ENCODE results near the gene ZFHX3.

Gene ZFHX3

DNA sequence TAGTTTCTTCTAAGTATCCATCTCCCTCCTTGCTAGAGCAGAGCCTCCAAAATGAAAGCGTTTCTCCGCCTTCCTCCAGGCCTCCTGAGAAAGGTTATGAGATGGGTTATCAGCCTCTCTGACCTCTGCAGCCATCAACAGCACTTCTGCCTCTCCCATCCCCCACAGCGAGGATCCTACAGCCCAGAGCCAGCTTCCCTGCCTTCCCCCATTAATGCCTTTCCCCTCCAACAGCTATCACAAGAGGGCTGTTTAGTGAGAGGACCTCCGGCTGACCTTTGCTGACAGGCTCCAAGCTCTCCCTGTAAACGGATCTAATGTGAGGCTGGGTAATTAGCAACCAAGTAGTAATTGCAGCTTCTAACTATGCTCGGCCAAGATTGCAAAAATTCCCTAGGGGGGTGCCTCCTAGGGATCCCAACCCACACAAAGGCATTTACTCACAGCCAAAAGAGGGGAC is 55.8 kb downstream of the ZFHX3 start:
- H3K4me3 ChIP-seq (IDR thresholded peaks at IDR 0.05; ENCODE audit: insufficient read depth, low read depth, low read length): no peak overlapping the region
- no peaks in the 10 kb centered on the region for H3K27me3 ChIP-seq (ENCODE audit: insufficient read depth, low read depth)
- H4K20me1 ChIP-seq (ENCODE audit: insufficient read depth): no peaks in the 10 kb centered on the region
- H3K36me3 ChIP-seq (ENCODE audit: insufficient read depth): no peaks in the 10 kb centered on the region
- no peak overlapping the region for H3K4me2 ChIP-seq
- no peak overlapping the region for H3K27ac ChIP-seq
- no peaks in the 10 kb centered on the region for H3K79me2 ChIP-seq (ENCODE audit: insufficient read depth, low read depth)
- no peaks in the 10 kb centered on the region for H3K4me1 ChIP-seq (ENCODE audit: low read depth, poor library complexity, severe bottlenecking)
- H3K9ac ChIP-seq: no peak overlapping the region
- H2AFZ ChIP-seq (ENCODE audit: low read depth): no peak overlapping the region
- TF ChIP-seq, protein P1, sequence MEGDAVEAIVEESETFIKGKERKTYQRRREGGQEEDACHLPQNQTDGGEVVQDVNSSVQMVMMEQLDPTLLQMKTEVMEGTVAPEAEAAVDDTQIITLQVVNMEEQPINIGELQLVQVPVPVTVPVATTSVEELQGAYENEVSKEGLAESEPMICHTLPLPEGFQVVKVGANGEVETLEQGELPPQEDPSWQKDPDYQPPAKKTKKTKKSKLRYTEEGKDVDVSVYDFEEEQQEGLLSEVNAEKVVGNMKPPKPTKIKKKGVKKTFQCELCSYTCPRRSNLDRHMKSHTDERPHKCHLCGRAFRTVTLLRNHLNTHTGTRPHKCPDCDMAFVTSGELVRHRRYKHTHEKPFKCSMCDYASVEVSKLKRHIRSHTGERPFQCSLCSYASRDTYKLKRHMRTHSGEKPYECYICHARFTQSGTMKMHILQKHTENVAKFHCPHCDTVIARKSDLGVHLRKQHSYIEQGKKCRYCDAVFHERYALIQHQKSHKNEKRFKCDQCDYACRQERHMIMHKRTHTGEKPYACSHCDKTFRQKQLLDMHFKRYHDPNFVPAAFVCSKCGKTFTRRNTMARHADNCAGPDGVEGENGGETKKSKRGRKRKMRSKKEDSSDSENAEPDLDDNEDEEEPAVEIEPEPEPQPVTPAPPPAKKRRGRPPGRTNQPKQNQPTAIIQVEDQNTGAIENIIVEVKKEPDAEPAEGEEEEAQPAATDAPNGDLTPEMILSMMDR (conservative IDR thresholded peaks at IDR 0.05; ENCODE audit: low read depth, low read length): no peak

DNA sequence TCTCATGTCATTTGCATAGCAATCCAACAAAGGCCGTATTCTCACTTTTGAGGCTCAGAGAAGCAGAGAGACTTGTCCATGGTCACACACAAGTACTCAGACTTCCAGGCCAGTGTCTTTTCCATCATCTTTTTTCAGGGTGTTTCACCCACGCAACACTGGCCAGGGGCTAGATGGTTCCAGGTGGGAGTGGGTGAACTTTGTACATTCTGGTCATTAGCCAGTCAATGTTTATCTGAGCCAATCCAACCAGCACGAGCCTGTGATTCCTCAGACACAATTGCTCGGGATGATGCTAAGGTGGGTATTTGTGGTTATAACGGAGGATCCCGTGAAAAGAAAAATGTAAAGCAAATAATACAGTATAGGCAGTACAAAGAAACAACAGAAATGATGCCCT is 56.3 kb downstream of the ZFHX3 start:
- Histone ChIP-seq H3K79me2 (ENCODE audit: insufficient read depth, low read depth) (0 out of 2 replicates have a peak, but pooled peaks cover 3% of the 10 kb centered on the region), H3K27me3 (ENCODE audit: insufficient read depth, low read depth) (no peaks in the 10 kb centered on the region), H3K9ac (no peak overlapping the region), H4K20me1 (ENCODE audit: insufficient read depth) (no peaks in the 10 kb centered on the region), H2AFZ (ENCODE audit: low read depth) (no peak overlapping the region), H3K4me3 (IDR thresholded peaks at IDR 0.05; ENCODE audit: insufficient read depth, low read depth, low read length) (no peak overlapping the region), H3K36me3 (ENCODE audit: insufficient read depth) (no peaks in the 10 kb centered on the region), H3K4me2 (no peak overlapping the region), H3K4me1 (ENCODE audit: low read depth, poor library complexity, severe bottlenecking) (no peaks in the 10 kb centered on the region), H3K27ac (no peak overlapping the region)
- TF ChIP-seq, protein P1 (conservative IDR thresholded peaks at IDR 0.05; ENCODE audit: low read depth, low read length): no peak

DNA sequence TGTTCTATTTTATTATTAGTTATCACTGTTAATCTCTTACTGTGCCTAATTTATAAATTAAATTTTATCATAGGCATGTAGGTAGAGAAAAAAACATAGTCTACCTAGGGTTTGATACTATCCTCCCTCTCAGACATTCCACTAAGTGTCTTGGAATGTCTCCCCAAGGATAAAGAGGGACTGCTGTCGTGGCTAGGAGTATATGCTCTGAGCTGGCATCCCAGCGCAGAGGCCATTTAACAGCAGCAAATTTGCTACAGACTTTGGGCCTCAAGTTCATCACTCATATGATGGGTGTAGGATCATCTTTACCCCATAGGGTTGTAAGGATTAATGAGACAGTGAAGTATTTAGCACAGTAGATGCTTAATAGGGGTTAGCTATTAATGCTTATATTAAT is 56.7 kb downstream of the ZFHX3 start:
- Histone ChIP-seq H3K79me2 (ENCODE audit: insufficient read depth, low read depth) (0 out of 2 replicates have a peak, but pooled peaks cover 3% of the 10 kb centered on the region), H3K4me3 (IDR thresholded peaks at IDR 0.05; ENCODE audit: insufficient read depth, low read depth, low read length) (no peak overlapping the region), H3K27me3 (ENCODE audit: insufficient read depth, low read depth) (no peaks in the 10 kb centered on the region), H3K4me1 (ENCODE audit: low read depth, poor library complexity, severe bottlenecking) (no peaks in the 10 kb centered on the region), H3K27ac (no peak overlapping the region), H4K20me1 (ENCODE audit: insufficient read depth) (no peaks in the 10 kb centered on the region), H2AFZ (ENCODE audit: low read depth) (no peak overlapping the region), H3K9ac (no peak overlapping the region), H3K4me2 (no peak overlapping the region), H3K36me3 (ENCODE audit: insufficient read depth) (no peaks in the 10 kb centered on the region)
- TF ChIP-seq, protein P1 (conservative IDR thresholded peaks at IDR 0.05; ENCODE audit: low read depth, low read length): no peak

DNA sequence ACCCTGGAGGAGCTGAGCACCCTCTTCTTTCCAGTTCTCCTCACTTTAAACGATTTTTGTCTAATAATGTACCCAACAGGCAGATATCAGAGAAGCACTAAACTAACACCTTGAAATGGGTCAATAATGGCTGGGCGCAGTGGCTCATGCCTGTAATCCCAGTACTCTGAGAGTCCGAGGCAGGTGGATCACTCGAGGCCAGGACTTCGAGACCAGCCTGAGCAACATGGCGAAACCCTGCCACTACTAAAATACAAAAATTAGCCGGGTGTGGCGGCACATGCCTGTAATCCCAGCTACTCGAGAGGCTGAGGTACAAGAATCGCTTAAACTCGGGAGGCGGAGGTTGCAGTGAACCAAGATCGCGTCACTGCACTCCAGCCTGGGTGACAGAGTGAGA is 57.4 kb downstream of the ZFHX3 start:
- no peak overlapping the region for H3K9ac ChIP-seq

More for the DNA sequence above, 57.4 kb downstream of the ZFHX3 start:
- Histone ChIP-seq H3K36me3 (ENCODE audit: insufficient read depth) (no peaks in the 10 kb centered on the region), H3K27me3 (ENCODE audit: insufficient read depth, low read depth) (no peaks in the 10 kb centered on the region), H3K79me2 (ENCODE audit: insufficient read depth, low read depth) (0 out of 2 replicates have a peak, but pooled peaks cover 3% of the 10 kb centered on the region), H4K20me1 (ENCODE audit: insufficient read depth) (no peaks in the 10 kb centered on the region), H2AFZ (ENCODE audit: low read depth) (no peak overlapping the region), H3K27ac (no peak overlapping the region), H3K4me2 (no peak overlapping the region), H3K4me3 (IDR thresholded peaks at IDR 0.05; ENCODE audit: insufficient read depth, low read depth, low read length) (no peak overlapping the region), H3K4me1 (ENCODE audit: low read depth, poor library complexity, severe bottlenecking) (no peaks in the 10 kb centered on the region)
- TF ChIP-seq, protein P1 (conservative IDR thresholded peaks at IDR 0.05; ENCODE audit: low read depth, low read length): no peak
